ENCODE data around the gene CLCN1.

The CLCN1 gene

DNA sequence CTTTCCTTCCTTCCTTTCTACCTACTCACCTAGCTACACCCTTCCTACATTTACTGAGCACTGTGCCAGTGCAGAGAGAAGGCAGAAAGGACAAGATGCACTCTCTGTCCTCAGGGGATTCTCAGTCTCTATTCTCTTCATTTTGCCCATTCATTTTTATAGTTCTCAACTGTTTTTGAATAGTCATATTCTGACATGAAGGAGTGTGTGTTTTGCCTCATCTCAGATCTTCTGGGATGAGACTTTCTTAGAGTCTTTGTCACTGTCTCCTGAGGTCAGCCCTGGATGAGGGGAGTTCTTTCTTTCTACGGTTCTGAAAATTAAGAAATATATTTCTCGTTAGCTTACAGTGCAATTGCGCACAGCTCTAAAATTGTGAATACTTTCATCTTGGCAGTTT lies 21.3 kb downstream of the CLCN1 start:
- DNase-seq = no peak

DNA sequence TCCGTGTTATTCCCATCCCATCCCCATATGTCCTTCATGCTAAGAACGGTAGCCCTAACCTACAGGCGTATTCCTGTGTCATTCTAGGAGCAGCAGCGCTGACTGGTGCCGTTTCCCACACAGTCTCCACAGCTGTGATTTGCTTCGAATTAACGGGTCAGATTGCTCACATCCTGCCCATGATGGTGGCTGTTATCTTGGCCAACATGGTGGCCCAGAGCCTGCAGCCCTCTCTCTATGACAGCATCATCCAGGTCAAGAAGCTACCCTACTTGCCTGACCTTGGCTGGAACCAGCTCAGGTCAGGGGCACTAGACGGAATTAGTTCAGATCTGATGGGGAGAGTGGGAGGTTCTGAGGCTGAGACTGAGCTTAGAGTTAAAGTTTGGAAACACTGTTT lies 25.9 kb downstream of the CLCN1 start:
- DNase-seq = no peak

- DNase-seq = no peak
Observed at GRCh38 chr7:143343596-143343995, 27.7 kb downstream of the CLCN1 start.

GRCh38 chr7:143345428-143345900 lies 29.6 kb downstream of the CLCN1 start:
- peak; percentile 43 to 73 (median 59) for DNase-seq

DNA sequence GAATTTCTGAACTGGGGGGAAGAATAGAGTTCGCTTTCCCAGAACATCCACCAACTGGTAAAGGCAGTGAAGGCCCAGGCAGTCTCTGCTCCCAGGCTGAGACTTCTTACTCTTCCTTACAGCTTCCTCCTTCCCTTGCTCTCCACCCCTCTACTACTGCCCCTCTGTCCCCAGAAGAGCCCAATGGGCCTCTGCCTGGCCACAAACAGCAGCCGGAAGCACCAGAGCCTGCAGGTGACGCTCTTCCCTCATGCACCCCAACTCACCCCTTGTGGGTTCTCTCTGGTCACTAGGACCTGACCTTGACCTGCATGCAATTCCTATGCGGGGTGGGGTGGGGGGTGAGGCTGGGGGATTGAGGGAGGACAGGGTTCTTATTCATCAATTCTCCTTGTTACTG lies 30.1 kb downstream of the CLCN1 start:
- no peak for DNase-seq

DNA sequence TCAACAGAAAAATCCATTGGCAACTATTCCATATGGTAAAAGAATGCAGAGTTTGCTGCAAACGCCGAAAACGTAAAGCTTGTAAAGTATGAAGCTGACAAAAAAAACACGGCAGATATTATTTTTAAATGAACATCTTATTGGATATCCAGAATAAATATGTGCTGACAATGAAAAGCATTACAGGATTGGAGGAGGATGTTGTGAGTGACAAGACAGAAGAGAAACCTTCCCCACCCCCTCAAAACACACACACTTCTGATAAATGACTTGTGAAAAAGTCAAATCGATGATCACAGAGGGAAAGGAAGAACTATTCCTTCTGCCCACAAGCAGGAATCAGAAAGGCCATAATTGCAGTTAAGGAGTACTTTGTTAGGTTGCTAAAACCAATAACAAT lies 32.0 kb downstream of the CLCN1 start:
- peak in 1 of 3 donors; percentile 32 for DNase-seq

DNA sequence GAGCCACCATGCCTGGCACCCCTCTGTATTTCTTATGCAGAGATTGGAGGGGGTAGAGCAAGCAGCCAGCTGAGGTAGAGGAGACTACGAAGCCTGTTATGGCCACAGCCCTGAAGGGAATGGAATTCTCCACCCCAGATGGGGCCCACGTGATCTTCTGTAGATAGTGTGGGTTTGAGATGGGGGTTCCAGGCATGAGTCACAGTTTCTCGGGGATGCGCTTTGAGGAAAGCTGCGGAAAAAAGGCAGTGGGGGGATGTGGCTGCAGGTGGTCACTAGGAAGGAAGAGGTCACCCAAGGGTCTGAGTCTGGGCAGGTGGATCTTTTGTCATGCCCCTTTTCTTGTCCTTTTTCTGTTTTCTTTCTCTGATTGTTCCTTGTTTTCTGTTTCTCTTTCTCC lies 35.1 kb downstream of the CLCN1 start:
- DNase-seq = no peak

GRCh38 chr7:143351574-143351973 lies 35.7 kb downstream of the CLCN1 start:
- DNase-seq = no peak

DNA sequence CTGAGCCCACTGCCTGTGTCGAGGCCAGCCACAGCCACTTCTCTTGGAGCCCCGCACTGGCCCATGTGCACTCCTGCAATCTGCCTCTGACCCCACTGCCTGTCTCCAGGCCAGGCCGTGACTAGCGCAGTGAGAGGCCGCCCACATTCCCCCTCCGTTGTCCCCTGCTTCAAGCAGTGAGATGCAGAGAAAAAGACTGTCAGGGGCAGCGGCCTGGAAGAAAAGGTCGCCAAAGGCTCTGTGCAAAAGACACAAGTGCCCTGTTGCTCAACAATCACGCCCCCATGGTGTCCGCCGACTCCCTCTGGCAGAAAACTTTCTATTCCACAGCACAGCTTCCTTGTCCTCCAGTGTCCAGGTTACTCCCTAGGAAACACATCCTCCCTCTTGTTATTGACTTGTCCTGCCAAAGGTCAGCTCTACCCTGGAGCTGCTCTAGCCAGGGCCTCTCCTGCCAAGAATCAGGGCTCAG lies 36.7 kb downstream of the CLCN1 start:
- DNase-seq = peak in 2 of 3 donors; percentile 34 to 37

GRCh38 chr7:143354376-143354775 lies 38.5 kb downstream of the CLCN1 start:
- DNase-seq = no peak

GRCh38 chr7:143354965-143355364 lies 39.1 kb downstream of the CLCN1 start:
- no peak for DNase-seq

DNA sequence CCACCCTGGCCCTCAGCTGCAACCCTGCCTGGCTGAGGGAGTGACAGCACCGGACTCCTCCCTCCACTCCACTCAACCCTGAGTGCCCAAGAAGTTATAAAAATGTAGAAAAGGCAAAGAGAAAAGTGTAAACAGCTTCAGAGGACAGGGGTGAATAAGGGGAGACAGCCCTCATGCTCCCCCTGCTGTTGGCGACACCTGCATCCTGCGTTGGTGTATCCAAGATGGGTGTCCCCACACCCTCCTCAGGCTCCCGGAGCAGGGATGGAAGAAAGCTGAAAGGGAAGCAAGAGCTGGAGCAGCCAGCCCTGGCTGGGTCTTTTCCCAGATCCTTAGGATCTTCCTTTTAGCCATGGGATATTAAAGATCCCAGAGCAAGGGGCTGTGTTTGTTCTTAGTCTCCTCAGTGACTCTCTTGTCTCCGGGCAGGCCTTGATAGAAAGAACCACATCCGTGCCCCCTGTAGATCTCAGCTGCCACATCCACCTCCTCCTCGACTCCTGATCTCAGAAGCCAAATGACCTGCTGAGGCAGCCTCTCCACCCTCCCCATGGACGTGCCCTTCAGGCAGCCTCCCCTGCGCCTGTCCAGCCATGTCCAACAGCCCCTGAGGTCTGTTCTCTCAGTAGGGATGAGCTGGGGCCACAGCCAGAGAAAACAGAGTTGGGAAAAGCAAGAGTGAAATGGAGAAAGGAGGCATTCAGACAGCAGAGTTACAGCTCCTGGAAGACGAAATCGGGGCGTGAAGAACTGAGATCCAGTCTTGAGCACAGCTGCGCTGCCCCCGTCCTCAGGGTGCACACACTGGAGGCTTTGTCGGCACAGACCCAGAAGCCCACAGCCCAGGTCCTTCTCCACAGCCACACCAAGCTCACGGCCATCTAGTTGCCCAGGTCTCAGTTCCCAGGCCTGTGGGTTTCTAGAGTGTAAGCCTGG lies 39.8 kb downstream of the CLCN1 start:
- no peak for DNase-seq

DNA sequence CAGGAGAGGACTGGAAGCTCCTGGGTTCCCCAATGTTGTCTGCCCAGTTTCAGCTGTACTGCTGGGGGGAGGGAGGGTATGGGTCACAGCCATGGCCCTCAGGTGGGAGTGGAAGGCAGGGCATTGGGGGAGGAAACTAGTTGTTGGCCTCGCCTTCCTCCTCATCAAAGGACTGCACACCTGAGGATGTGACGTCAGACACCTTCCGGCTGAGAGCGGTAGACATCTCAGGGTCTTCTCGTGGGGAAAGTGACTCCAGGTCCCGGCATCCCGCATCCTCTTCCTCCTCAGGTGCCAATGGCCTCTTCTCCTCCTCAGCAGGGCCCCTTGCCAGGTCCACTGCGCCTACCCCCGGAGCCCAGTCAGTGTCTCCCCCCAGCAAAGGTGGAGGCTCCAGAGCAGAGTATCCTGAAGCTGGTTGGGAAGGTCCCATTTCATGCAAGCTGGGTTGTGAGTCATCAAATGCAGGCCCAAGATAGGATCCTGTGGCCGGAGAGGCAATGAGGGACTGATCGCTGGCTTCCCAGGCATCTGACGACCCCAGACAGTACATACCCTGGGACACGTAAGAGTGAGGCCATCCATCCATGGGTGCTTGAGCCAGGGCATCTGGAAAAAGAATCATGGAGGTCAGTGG lies 40.6 kb downstream of the CLCN1 start:
- DNase-seq = no peak

GRCh38 chr7:143358626-143359025 lies 42.7 kb downstream of the CLCN1 start:
- DNase-seq = no peak

DNA sequence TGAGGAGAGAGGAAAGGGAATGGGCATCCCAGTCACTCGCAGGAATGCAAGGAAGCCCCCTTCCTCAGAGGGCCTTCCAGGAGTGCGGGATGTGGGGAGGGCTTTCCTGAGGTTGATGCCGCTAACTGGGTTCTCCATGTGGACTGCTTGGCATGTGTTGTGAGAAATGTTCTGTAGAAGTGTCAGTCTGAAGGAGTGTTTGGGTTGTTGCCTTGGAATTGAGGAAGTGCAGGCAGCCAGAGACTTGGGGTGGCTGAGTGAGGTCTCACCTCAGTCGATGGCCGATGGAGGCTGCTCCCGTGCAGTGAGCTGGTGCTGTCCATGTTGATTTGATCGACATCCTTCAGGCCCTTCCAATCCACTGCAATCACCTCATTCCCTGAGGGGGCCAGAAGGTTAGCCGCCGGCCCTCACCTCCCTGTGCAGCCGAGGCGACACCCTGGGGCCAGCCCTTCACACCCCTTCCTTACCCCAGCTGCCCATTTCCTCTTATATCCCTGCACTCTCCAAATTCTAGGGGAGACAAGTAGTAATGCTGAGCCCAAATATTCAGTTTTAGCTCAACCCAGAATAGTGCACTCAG lies 44.0 kb downstream of the CLCN1 start:
- DNase-seq = peak in 1 of 3 donors; percentile 20

- DNase-seq = no peak
Observed at GRCh38 chr7:143360788-143361551, 45.1 kb downstream of the CLCN1 start.

DNA sequence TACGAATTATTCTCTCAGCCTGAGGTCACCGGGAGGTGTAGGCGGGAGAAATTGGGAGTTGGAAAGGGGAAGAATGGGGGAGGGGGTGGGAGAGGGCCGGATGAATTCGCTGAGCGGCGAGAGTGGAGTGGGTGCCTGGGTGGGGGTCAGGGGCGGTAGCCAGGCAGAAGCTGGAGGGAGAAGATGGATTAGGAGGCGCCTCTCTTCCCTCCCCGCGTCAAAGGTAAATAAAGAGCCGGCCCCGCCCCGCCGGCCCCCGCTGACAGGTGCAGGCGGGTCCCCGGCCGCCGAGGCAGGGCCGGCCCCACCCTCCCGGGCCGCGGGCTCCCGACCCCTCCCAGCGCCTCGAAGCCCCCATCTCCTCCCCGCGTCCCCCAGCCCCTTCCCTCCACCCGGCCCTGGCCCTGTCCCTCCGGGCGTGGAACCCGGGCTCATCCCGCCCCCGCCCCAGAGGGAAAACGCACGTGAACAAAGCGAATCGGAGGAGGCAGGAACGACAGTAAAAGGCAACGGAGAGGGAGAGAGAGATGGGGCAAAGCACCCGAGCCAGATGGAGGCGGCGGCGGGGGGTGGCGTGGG lies 45.7 kb downstream of the CLCN1 start:
- peak in 1 of 3 donors; percentile 53 for DNase-seq

- peak in 1 of 3 donors; percentile 54 for DNase-seq
Observed at GRCh38 chr7:143362131-143363015, 46.5 kb downstream of the CLCN1 start, which contains the start of gene FAM131B. TSS of gene FAM131B (minus strand) at chr7:143362713. CDS start at chr7:143362603, 110 bp downstream.

- DNase-seq = no peak
Observed at GRCh38 chr7:143363016-143363937, 47.4 kb downstream of the CLCN1 start.

- DNase-seq = no peak
Observed at GRCh38 chr7:143367972-143368371, 52.1 kb downstream of the CLCN1 start.

All from suppressor macrophage treated with lipopolysaccharide for 1 hour (primary cell).